NCI-H2107 treated with DMSO at 0.1 percent for 48 hours (cell line): ENCODE measurements around the gene RBM20.
"Not testable (repeated sequence)": the region's sequence is repeated elsewhere in the genome, so short reads cannot be mapped to it uniquely, and the experiment has no call there.

Experiments used
- DNase-seq: peaks from one replicate; lab custom pipeline; 2025; ENCODE audit not compliant: unreplicated experiment; lab: John Stamatoyannopoulos, UW

RBM20 gene

GRCh38 chr10:110700947-110701616 lies 56.9 kb downstream of the RBM20 start:
- DNase-seq = no peak

DNA sequence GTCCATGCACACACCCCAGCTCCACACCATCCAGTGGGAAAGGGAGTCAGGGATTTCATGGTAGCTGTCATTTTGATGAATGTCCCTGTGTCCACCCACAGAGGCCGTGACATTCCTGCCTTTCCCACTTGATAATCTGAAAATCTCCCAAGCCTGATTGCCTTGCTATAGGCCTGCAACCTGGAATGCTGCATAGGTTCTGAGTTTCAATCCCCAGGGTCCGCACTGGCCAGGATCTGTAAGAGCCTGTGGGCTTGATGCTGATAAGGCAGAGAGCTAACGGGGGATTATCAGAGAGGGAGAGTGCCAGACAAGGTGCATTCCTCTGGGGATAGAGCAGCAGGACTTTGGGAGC lies 57.5 kb downstream of the RBM20 start:
- no peak for DNase-seq

GRCh38 chr10:110704070-110704469 lies 59.9 kb downstream of the RBM20 start:
- no peak for DNase-seq

- DNase-seq = no peak
Measured at GRCh38 chr10:110704906-110705476, 60.9 kb downstream of the RBM20 start.

GRCh38 chr10:110705596-110705995 lies 61.5 kb downstream of the RBM20 start:
- not testable (repeated sequence) for DNase-seq

DNA sequence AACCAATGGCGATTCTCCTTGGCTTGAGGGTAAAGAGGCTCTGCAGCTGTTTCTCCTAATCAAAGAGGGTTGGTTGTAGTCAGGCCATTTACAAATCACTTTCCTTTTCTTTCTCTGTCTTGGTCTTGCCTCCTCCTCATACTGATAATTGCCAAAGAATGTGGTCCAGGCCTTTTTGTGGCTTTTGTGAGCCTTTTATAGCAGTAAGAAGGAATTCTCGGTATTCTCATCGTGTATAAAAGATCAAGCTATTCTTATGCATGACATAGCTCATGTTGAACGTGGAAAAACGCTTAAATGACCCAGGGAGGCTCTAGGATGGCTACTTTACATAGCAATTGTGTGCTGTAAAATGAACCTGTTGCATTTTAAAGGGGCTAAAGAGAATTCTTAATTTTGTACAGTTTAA lies 62.6 kb downstream of the RBM20 start:
- no peak for DNase-seq

- no peak for DNase-seq
Measured at GRCh38 chr10:110708776-110709443, 64.8 kb downstream of the RBM20 start.

DNA sequence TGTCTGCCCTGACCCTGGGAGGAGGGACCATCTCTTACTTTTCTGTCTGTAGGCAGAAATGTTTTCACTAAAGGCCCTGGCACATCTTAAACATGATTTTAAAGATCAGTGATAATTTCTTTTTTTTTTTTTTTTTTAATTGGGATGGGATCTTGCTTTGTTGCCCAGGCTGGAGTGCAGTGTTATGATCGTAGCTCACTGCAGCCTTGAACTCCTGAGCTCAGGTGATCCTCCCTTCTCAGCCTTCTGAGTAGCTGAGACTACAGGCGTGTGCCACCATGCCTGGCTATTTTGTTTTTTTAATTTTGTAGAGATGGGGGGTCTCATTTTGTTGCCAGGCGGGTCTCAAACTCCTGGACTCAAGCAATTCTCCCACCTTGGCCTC lies 65.3 kb downstream of the RBM20 start:
- no peak for DNase-seq

GRCh38 chr10:110709964-110710587 lies 65.9 kb downstream of the RBM20 start:
- DNase-seq = no peak

GRCh38 chr10:110710621-110711020 lies 66.5 kb downstream of the RBM20 start:
- DNase-seq = no peak

GRCh38 chr10:110711382-110711781 lies 67.2 kb downstream of the RBM20 start:
- DNase-seq = no peak

- no peak for DNase-seq
Measured at GRCh38 chr10:110714356-110714755, 70.2 kb downstream of the RBM20 start.

GRCh38 chr10:110717781-110718589 lies 73.8 kb downstream of the RBM20 start:
- no peak for DNase-seq

DNA sequence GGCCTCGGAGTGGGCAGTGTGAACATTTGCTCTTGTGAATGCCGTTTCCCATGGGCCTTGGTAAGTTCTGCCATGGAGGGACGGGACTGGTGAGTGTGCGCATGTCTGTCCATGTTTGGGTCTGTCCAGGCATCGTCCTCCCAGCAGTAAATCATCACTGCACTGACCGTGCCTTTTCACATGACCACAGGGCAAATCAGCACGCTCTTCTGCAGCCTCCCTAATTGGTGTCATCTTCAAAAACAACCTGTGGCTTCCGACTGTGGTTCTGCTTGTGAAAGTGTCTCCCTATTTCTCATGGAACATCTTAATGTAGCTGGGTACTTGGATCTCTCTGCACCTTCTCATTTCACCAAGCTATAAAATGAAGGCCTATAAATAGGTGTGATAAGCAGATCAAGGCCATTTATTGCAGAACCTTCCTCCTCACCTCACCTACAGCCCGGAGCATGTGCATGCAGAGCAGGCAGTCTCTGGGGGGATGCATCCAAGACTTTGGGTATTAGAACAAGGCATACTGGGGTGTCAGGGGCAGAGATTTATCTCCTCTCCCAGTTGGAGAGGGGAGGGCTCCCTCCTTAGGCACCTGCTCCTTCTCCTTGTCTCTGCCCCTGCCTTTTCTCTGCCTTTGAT lies 77.4 kb downstream of the RBM20 start:
- no peak for DNase-seq

DNA sequence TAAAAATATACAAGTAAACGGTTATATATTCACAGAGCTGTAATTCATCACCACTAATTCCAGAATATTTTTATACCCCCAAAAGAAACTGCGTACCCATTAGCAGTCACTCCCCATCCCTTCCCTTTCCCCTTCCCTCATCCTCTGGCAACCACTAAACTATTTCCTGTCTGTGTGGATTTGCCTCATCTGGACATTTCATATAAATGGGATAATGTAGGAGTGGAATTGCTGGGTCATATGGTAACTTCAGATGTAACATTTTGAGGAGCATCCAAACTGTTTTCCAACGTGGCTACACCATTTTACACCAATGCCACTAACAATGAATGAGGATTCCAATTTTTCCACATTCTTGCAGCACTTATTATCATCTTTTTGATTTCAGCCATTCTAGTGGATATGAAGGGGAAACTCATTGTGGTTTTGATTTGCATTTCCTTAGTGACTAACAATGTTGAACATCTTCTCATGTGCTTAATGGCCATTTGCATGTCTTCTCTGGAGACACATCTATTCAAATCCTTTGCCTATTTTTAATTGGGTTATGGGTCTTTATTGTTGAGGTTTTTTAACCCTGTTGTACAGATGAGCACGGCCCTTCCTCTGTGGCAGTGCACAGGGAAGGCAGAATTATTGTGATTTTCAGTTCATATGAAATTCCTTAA lies 79.2 kb downstream of the RBM20 start:
- DNase-seq = no peak

DNA sequence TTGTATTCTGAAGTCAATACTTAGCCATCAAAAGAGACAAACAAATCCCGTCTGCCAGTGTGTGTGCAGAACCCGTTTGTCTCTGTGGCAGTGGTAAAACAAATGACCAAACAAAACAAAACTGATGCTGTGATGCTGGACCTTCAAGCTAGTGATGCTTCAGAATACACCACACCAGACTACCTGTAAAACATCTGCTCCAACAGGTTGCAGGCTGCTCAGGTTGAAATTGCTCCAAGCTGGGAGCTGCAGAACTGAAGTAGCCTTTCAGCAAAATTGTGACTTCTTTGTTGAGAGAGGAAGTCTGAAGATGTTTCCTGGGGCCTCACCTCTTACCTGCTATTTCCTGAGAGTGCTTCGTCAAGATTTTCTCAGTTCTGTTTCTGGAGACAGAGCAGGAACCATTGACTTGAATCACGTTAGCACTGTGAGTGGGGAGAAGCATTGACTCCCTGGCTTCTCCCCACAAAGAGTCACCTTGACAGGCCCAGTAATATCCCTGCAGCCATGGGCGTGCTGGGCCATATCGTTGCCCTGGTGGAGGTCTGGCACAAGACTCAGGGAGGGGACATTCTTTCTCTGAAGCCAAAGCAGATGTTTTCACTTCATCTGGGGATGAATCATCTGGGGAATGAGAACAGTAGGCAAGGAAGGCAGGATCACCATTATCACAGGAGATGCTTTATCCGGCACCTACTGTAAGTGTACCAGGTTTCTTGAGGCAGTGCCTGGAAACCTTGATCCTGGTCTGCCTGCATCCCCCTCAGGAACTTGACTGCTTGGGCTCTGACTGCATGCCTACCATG lies 80.2 kb downstream of the RBM20 start:
- no peak for DNase-seq

- no peak for DNase-seq
Measured at GRCh38 chr10:110724937-110725336, 80.8 kb downstream of the RBM20 start.

- DNase-seq = no peak
Measured at GRCh38 chr10:110725801-110726630, 81.9 kb downstream of the RBM20 start.

- DNase-seq = not testable (repeated sequence)
Measured at GRCh38 chr10:110727785-110728184, 83.6 kb downstream of the RBM20 start.
